GM18511 (cell line): ENCODE results near the gene TUBB4B.

Experiments
- ATAC-seq: cut with Tn5 transposase; IDR thresholded peaks from one replicate; pipeline ENCODE4 v1.9.1; 2021; ENCODE audit warnings: mild to moderate bottlenecking, moderate library complexity; ENCODE audit not compliant: unreplicated experiment

Gene TUBB4B

DNA sequence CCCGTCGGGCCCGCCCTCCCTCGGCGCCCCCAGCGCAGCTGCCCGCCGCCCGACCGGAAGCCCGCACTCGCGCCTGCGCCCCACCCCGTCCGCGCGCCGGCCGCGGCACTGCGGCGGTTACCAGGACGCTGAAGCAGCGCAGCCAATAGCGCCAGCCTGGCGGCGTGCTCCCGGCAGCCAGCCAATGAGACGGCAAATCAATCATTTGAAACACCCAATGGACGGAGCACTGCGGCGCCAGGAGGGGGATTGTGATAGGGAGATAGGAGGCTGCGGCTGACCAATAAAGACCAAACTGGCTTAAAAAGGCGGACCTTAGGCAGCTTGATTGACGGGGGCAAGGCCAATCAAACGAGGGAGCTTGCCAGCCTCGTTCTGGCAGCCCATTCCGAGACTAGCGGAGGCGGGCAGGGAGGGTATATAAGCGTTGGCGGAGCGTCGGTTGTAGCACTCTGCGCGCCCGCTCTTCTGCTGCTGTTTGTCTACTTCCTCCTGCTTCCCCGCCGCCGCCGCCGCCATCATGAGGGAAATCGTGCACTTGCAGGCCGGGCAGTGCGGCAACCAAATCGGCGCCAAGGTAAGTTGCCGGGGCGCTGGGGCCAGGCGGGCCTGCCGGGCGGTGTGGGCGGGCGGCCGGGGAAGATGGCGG is at the start of gene TUBB4B:
Gene TUBB4B (plus strand): TSS at position 447 of the 649 bp plus-strand sequence. CDS start 74 bp downstream, at position 521.
- peak; percentile 77 for ATAC-seq

- ATAC-seq, result no peak
Observed at GRCh38 chr9:137191691-137192447, 49.2 kb upstream of the TUBB4B start.

- no peak for ATAC-seq
Observed at GRCh38 chr9:137192448-137192780, 48.7 kb upstream of the TUBB4B start.

DNA sequence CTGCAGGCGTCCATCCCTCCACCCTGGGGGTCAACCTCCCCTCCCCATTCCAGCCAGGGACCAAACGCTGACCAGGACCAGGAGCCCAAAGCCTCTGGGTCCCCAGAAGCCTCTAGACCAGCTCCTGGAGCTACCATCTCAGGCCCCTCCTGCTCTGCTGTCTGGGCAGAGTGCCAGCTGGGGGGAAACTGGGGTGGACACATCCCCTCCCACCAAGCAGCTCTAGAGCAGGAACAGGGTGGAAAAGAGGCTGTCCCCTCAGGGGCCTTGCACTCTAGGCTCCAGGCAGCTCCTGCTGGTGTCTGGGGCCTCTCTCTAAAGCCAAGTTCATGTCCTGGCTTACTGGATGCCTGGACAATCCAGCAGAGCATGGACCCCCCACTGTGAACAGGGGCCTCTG is 48.2 kb upstream of the TUBB4B start:
- no peak for ATAC-seq

- ATAC-seq, result no peak
Observed at GRCh38 chr9:137193771-137194170, 47.3 kb upstream of the TUBB4B start.

DNA sequence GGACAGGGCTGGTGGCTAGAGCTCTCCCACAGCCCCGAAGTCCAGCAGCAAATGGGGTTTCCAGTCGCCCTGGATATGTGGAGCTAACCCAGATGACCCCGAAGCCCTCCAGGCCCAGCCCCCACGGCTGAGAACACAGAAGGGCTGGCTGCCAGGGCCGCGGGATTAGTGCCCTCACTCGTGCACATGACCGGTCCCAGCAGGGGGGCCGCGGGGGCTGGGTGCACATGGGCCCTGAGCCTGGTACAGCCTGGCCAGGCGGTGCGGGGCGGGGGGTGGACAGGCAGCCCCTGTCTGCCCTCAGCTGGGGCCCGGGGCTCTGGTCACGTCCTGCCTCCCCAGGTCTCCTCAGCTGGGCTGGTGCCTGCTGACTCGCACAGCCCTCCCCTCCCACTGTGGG is 46.7 kb upstream of the TUBB4B start:
- no peak for ATAC-seq

- no peak for ATAC-seq
Observed at GRCh38 chr9:137194909-137195308, 46.2 kb upstream of the TUBB4B start.

DNA sequence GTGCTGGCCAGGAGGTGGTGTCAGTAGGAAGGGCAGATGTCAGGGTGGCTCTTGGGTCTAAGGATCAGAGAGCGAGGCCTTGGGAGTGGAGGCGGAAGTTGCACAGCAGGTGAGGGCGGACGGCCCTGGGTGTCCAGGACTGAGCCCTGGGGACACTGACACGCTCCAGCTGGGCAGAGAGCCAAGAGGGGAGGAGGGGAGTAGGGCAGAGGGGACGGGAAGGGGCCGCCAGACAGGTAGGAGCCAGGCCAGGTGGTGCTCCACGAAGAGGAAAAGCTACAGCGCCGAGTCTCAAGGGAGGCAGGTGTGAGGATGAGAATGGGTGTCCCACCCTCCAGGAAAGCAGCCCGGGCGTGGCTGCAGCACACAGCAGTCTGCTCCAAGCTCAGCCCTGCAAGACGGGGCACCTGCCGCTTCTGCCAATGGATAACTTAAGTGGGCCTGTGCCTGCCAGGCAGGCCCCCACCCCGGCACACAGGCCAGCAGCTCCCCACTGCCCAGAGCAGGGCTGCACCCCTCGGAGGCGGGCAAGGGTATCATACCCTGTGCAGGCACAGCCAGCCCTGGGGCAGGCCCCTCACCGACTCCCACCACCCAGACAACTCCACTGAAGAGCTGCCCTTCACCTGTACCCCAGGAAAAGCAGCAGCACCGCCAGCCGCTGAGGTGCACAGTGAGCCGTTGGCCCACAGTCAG is 45.4 kb upstream of the TUBB4B start:
- no peak for ATAC-seq

- no peak for ATAC-seq
Observed at GRCh38 chr9:137198051-137198901, 42.8 kb upstream of the TUBB4B start.

GRCh38 chr9:137198902-137199283 is 42.2 kb upstream of the TUBB4B start:
- ATAC-seq, result no peak

- ATAC-seq, result no peak
Observed at GRCh38 chr9:137199411-137200121, 41.5 kb upstream of the TUBB4B start.

DNA sequence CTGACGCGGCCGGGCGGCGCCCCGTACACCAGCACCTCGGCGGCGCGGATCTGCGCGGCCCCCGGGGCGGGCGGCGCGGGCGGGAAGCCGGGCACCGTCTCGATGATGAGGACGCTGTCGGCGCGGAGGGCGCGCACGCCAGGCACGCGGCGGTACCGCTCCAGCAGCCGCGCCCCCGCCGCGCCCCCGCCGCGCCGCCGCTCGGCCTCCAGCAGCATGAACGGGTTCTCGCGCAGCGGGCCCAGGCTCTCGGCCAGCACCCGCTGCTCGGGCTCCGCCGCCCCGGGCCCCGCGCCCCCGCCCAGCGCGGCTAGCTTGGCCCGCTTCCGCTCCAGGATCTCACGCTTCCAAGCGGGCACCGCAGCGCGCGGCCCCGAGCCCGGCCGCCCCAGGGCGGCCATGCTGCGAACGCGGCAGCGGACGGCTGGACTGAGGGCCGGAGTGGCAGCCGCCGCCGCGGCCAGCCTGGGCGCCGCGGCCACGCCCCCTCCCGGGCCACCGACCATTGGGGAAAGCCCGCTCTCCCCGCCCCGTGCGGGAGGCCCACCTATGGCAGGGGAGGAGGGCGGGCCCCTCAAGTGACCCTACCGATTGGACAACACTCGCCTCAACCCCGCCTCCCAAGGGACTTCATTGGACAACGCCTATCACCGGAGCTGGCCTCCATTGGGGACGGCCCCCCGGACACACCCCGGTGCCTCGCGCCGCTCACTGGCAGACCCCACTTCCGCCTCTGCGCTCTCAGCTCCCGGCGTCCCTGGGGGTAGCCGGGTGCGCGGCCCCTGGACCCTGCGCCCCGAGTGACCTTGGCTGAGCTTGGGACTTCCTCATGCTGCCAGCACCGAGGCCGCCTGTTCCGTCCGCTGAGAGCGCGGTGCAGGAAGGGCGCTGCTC is 40.5 kb upstream of the TUBB4B start, which contains the start of gene TPRN:
Gene TPRN (minus strand): TSS at position 431 of the 894 bp plus-strand sequence. CDS start 30 bp downstream, at position 401.
- peak; percentile 89 for ATAC-seq

- no peak for ATAC-seq
Observed at GRCh38 chr9:137201205-137201868, 39.8 kb upstream of the TUBB4B start.

DNA sequence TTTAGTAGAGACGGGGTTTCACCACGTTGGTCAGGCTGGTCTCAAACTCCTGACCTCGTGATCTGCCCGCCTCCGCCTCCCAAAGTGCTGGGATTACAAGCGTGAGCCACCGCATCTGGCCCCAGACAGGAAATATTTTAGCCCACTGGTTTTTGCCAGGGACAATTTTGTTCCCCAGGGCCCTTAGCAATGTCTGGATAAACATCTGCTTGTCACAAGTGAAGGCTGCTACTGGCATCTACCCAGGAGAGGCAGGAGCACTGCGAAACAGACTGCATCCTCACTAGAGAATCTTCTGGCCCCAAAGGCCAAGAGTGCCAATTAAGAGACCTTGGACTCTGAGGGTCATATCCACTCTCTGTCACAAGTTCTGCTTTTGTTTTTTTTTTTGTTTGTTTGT is 38.1 kb upstream of the TUBB4B start:
- ATAC-seq, result no peak

DNA sequence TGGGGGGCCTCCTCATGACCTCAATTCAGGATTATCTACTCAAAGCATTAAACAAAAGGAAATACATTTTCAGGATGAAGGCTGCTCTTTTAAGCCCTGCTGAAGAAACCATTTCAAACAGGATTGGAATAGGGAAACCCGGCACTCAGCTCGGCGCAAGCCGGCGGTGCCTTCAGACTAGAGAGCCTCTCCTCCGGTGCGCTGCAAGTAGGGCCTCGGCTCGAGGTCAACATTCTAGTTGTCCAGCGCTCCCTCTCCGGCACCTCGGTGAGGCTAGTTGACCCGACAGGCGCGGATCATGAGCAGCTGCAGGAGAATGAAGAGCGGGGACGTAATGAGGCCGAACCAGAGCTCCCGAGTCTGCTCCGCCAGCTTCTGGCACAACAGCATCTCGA is 36.4 kb upstream of the TUBB4B start:
- no peak for ATAC-seq

DNA sequence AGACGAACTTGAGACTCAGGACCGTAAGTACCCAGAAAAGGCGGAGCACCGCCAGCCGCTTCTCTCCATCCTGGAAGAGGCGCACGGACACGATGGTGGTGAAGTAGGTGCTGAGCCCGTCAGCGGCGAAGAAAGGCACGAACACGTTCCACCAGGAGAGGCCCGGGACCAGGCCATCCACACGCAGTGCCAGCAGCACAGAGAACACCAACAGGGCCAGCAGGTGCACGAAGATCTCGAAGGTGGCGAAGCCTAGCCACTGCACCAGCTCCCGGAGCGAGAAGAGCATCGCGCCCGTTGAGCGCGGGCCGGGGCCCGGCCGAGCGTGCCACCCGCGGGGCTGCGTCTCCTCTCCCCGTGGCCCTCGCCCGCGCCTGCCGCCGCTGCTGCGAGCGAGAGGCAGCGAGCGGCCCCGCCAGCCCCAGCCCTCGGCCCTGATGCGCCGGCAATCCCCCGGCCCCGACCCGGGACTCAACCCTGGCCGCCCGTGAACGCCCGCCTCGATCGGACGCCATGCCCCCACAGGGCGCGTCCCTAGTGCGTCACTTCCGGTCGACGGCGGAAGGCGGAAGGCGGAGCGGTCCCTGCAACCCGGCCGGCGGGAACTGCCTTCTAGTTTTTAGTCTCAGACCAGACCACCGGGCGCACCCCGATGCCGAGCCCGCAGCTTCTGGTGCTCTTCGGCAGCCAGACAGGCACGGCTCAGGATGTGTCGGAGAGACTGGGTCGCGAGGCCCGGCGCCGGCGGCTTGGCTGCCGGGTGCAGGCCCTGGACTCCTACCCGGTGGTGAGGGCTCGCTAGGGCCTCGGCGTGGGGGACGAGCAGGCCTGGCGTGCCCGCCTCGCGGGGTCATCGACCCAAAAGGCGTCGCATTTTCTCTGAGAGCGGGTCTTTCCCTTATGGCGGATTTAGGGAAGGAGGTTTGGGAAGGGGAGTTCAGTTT is 35.7 kb upstream of the TUBB4B start, which contains the start of the genes NDOR1 and TMEM203:
Gene NDOR1 (plus strand): TSS at position 575 of the 944 bp plus-strand sequence. CDS start 78 bp downstream, at position 653.
Gene TMEM203 (minus strand): TSS at position 523 of the 944 bp plus-strand sequence. CDS start 234 bp downstream, at position 289.
- peak; percentile 47 for ATAC-seq

GRCh38 chr9:137206602-137207001 is 34.5 kb upstream of the TUBB4B start:
- ATAC-seq, result no peak
